GM21367 (cell line): ENCODE data around the gene EYA2.
"Not testable (repeated sequence)": the region's sequence is repeated elsewhere in the genome, so short reads cannot be mapped to it uniquely, and the experiment has no call there.

Source experiments
- ATAC-seq: cut with Tn5 transposase; IDR thresholded peaks from one replicate; pipeline ENCODE4 v1.9.1; 2021; ENCODE audit not compliant: unreplicated experiment

The EYA2 gene

GRCh38 chr20:46951840-46952497, 57.3 kb downstream of the EYA2 start:
- no peak for ATAC-seq

GRCh38 chr20:46953596-46953995, 59.0 kb downstream of the EYA2 start:
- no peak for ATAC-seq

- ATAC-seq, result no peak
Observed at GRCh38 chr20:46954490-46955038, 59.9 kb downstream of the EYA2 start.

GRCh38 chr20:46955601-46956556, 61.2 kb downstream of the EYA2 start:
- ATAC-seq, result no peak

- ATAC-seq, result no peak
Observed at GRCh38 chr20:46959081-46959692, 64.5 kb downstream of the EYA2 start.

- no peak for ATAC-seq
Observed at GRCh38 chr20:46959821-46960220, 65.2 kb downstream of the EYA2 start.

- no peak for ATAC-seq
Observed at GRCh38 chr20:46960536-46960935, 65.9 kb downstream of the EYA2 start.

- not testable (repeated sequence) for ATAC-seq
Observed at GRCh38 chr20:46961968-46962367, 67.3 kb downstream of the EYA2 start.

GRCh38 chr20:46962452-46963195, 68.0 kb downstream of the EYA2 start:
- no peak for ATAC-seq

- no peak for ATAC-seq
Observed at GRCh38 chr20:46963196-46963529, 68.5 kb downstream of the EYA2 start.

GRCh38 chr20:46963758-46964617, 69.3 kb downstream of the EYA2 start:
- ATAC-seq, result no peak

GRCh38 chr20:46964618-46965455, 70.2 kb downstream of the EYA2 start:
- no peak for ATAC-seq

- ATAC-seq, result no peak
Observed at GRCh38 chr20:46965477-46965876, 70.8 kb downstream of the EYA2 start.

GRCh38 chr20:46967646-46968045, 73.0 kb downstream of the EYA2 start:
- ATAC-seq, result no peak

- no peak for ATAC-seq
Observed at GRCh38 chr20:46970937-46971630, 76.4 kb downstream of the EYA2 start.

GRCh38 chr20:46973766-46974165, 79.1 kb downstream of the EYA2 start:
- ATAC-seq, result no peak

- ATAC-seq, result no peak
Observed at GRCh38 chr20:46974669-46975434, 80.2 kb downstream of the EYA2 start.

GRCh38 chr20:46975976-46976375, 81.3 kb downstream of the EYA2 start:
- no peak for ATAC-seq
